OCI-LY3 (cell line): ENCODE data around the gene NDFIP2.

Experiments
- CTCF ChIP-seq: fragments of 200-600, 300-600 bp; sonication (generic); IDR thresholded peaks from 2 replicates; pipeline ENCODE4 v1.5.1; 2014; ENCODE audit warnings: antibody characterized with exemption, low read length, low read depth
- EZH2phosphoT487 ChIP-seq: fragments of 200-600 bp; shearing (Covaris generic); IDR thresholded peaks from 2 replicates; pipeline ENCODE4 v1.6.1; 2018; ENCODE audit warnings: antibody characterized with exemption, mixed run types, low read depth

- TF ChIP-seq CTCF (no peak), EZH2phosphoT487 (no peak)
These were observed 9.4 kb downstream of the NDFIP2 start for GRCh38 chr13:79490326-79490725.
